Measurements from ENCODE around the gene RICTOR.

RICTOR gene

GRCh38 chr5:39100301-39100850, 26.2 kb upstream of the RICTOR start:
- in situ Hi-C loops (cut with MboI; ENCODE audit: low sequenced_read_pairs) = no loop called here

GRCh38 chr5:39099831-39100230, 25.6 kb upstream of the RICTOR start:
- in situ Hi-C loops (cut with MboI; ENCODE audit: low sequenced_read_pairs) = no loop called here

- in situ Hi-C loops (cut with MboI; ENCODE audit: low sequenced_read_pairs) = no loop called here
Measured at GRCh38 chr5:39093352-39093751, 19.2 kb upstream of the RICTOR start.

GRCh38 chr5:39092581-39093351, 18.6 kb upstream of the RICTOR start:
- in situ Hi-C loops (cut with MboI; ENCODE audit: low sequenced_read_pairs) = no loop called here

- in situ Hi-C loops (cut with MboI; ENCODE audit: low sequenced_read_pairs) = no loop called here
Measured at GRCh38 chr5:39091940-39092580, 17.9 kb upstream of the RICTOR start.

- in situ Hi-C loops (cut with MboI; ENCODE audit: low sequenced_read_pairs) = no loop called here
Measured at GRCh38 chr5:39083968-39084367, 9.8 kb upstream of the RICTOR start.

- in situ Hi-C loops (cut with MboI; ENCODE audit: low sequenced_read_pairs) = no loop called here
Measured at GRCh38 chr5:39082995-39083394, 8.8 kb upstream of the RICTOR start.

GRCh38 chr5:39080597-39081204, 6.5 kb upstream of the RICTOR start:
- in situ Hi-C loops (cut with MboI; ENCODE audit: low sequenced_read_pairs) = no loop called here

- in situ Hi-C loops (cut with MboI; ENCODE audit: low sequenced_read_pairs) = no loop called here
Measured at GRCh38 chr5:39080168-39080567, 6.0 kb upstream of the RICTOR start.

GRCh38 chr5:39079147-39079546, 4.9 kb upstream of the RICTOR start:
- in situ Hi-C loops (cut with MboI; ENCODE audit: low sequenced_read_pairs) = no loop called here

- in situ Hi-C loops (cut with MboI; ENCODE audit: low sequenced_read_pairs) = no loop called here
Measured at GRCh38 chr5:39076757-39077728, 2.8 kb upstream of the RICTOR start.

- in situ Hi-C loops (cut with MboI; ENCODE audit: low sequenced_read_pairs) = no loop called here
Measured at GRCh38 chr5:39076101-39076756, 2.0 kb upstream of the RICTOR start.

GRCh38 chr5:39073767-39074016, 507 bp downstream of the RICTOR start:
- in situ Hi-C loops (cut with MboI; ENCODE audit: low sequenced_read_pairs) = no loop called here

GRCh38 chr5:39072925-39073766, 1.1 kb downstream of the RICTOR start:
- in situ Hi-C loops (cut with MboI; ENCODE audit: low sequenced_read_pairs) = no loop called here

GRCh38 chr5:39068099-39068498, 6.1 kb downstream of the RICTOR start:
- in situ Hi-C loops (cut with MboI; ENCODE audit: low sequenced_read_pairs) = no loop called here

GRCh38 chr5:39064450-39064849, 9.7 kb downstream of the RICTOR start:
- in situ Hi-C loops (cut with MboI; ENCODE audit: low sequenced_read_pairs) = no loop called here

- in situ Hi-C loops (cut with MboI; ENCODE audit: low sequenced_read_pairs) = no loop called here
Measured at GRCh38 chr5:39063037-39063436, 11.2 kb downstream of the RICTOR start.

- in situ Hi-C loops (cut with MboI; ENCODE audit: low sequenced_read_pairs) = no loop called here
Measured at GRCh38 chr5:39062530-39062929, 11.7 kb downstream of the RICTOR start.

GRCh38 chr5:39062104-39062503, 12.1 kb downstream of the RICTOR start:
- in situ Hi-C loops (cut with MboI; ENCODE audit: low sequenced_read_pairs) = no loop called here

GRCh38 chr5:39059064-39059463, 15.1 kb downstream of the RICTOR start:
- in situ Hi-C loops (cut with MboI; ENCODE audit: low sequenced_read_pairs) = no loop called here

All from HL-60/S4 (cell line).